WERI-Rb-1 (cell line): Measurements from ENCODE around the gene AJUBA.
"Not testable (repeated sequence)": the region's sequence is repeated elsewhere in the genome, so short reads cannot be mapped to it uniquely, and the experiment has no call there.

ENCODE experiments used
- DNase-seq: peaks from one replicate; pipeline ENCODE4 v3.0.0-alpha.2; 2020
- H3K27ac ChIP-seq: fragments of 250-450 bp; sonication (Bioruptor Pico); 2 replicates; pipeline ENCODE4 v1.5.1; 2020; ENCODE audit warnings: mild to moderate bottlenecking, moderate library complexity
- H3K27me3 ChIP-seq: fragments of 250-450 bp; sonication (Bioruptor Pico); 2 replicates; pipeline ENCODE4 v1.5.1; 2021; ENCODE audit warnings: mild to moderate bottlenecking, low read depth, moderate library complexity; ENCODE audit not compliant: insufficient read depth, severe bottlenecking
- H3K36me3 ChIP-seq: fragments of 250-450 bp; sonication (Bioruptor Pico); 2 replicates; pipeline ENCODE4 v1.5.1; 2020; ENCODE audit warnings: mild to moderate bottlenecking, moderate library complexity
- H3K4me3 ChIP-seq: 2 replicates; pipeline ENCODE4 v1.5.1; 2011; ENCODE audit warnings: low read depth, mild to moderate bottlenecking, control low read depth, low read length
- H3K9me3 ChIP-seq: fragments of 250-450 bp; sonication (Bioruptor Pico); 2 replicates; pipeline ENCODE4 v1.5.1; 2021; ENCODE audit warnings: mild to moderate bottlenecking, moderate library complexity; ENCODE audit not compliant: severe bottlenecking
- TF ChIP-seq, protein P1 (sequence below): IDR thresholded peaks from 2 replicates; pipeline ENCODE4 v1.5.1; 2011; ENCODE audit warnings: low read depth, mild to moderate bottlenecking, control low read depth, inconsistent platforms, low read length

The AJUBA gene

DNA sequence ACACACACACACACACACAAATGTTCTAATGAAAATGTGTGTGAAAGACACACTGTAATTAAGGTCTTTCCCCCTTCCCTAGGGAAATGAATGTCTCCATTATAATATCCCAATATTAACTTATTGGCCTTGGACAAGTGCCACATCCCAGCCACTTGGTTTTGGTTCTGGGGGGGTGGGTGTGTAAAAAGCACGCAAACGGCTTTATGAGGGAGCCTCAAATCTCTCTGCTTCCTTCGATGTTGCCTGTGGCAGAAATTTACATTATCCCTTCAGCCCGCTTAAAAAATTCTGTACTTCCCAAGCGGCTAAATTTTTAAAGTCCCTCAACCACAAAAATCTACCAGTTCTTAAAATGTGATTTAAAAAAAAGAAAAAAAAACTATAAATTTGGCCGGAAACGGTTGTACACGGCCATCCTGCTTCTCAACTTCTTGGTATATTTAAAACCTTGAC is 27.2 kb upstream of the AJUBA start:
- Histone ChIP-seq H3K36me3 (no peaks in the 10 kb centered on the region), H3K27ac (peak overlapping the region; percentile 89), H3K9me3 (no peaks in the 10 kb centered on the region), H3K4me3 (peak overlapping the region; percentile 58), H3K27me3 (no peaks in the 10 kb centered on the region)
- no peak for DNase-seq
- TF ChIP-seq, protein P1, sequence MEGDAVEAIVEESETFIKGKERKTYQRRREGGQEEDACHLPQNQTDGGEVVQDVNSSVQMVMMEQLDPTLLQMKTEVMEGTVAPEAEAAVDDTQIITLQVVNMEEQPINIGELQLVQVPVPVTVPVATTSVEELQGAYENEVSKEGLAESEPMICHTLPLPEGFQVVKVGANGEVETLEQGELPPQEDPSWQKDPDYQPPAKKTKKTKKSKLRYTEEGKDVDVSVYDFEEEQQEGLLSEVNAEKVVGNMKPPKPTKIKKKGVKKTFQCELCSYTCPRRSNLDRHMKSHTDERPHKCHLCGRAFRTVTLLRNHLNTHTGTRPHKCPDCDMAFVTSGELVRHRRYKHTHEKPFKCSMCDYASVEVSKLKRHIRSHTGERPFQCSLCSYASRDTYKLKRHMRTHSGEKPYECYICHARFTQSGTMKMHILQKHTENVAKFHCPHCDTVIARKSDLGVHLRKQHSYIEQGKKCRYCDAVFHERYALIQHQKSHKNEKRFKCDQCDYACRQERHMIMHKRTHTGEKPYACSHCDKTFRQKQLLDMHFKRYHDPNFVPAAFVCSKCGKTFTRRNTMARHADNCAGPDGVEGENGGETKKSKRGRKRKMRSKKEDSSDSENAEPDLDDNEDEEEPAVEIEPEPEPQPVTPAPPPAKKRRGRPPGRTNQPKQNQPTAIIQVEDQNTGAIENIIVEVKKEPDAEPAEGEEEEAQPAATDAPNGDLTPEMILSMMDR: no peak

DNA sequence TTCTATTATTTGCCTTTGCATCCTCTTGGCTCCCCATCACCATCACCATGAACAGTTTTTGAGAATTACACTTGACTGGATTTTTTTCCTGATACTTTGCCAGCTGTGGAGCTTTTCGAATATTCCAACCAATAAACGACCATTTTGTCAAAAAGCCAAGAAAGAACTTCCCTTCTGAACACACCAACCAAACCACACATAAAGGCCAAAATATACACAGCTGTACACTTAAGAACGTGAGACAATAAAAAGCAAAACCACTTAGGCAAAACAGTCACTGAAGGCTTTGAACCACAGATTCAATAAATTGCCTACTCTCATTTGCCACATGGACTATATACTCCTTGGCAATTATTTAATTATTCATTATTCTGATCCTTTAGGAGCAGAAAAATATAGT is 26.5 kb upstream of the AJUBA start:
- Histone ChIP-seq H3K9me3 (no peaks in the 10 kb centered on the region), H3K27ac (peak overlapping the region; percentile 89), H3K36me3 (no peaks in the 10 kb centered on the region), H3K4me3 (no peak overlapping the region), H3K27me3 (no peaks in the 10 kb centered on the region)
- DNase-seq: no peak
- TF ChIP-seq, protein P1: no peak

DNA sequence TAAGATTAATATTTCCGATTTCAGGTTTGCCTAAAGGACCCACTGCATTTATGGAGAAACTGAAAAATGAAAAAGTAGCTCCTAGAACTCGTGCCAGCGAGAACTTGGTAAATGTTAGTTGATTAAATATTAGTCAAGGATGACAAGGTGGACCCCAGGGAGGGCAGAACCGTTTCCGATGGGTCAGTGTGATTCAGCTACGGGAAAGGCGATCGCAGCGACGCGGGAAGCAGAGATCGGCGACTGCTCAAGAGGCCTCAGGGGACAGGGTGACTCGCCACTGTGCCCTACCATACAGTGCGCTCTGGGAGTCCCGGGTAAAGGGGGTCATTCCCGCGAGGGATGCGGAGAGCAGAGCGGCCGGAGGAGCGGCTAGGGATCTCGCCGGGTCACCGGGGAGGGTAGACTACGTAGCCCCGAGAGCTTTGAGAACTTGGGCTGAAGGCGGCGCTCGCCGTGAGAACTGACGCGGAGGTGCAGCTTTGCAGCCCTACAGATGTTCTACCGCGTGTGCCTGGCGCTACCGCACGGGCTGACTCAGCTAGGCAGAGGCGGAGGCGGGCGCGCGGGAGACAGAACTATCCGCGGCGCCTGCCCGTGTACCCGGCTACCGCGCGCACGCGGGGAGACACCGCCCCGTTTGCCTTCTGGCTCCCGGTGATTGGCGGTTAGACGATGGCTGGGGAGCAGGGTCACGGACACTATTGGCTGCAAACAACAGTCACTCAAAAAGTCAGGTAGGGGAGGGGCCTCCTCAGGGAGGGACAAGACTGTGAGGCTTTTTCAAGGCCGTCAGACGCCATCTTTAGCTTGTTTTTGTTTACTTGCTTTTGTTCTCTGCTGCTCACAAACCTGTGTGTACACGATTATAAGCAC is 24.4 kb upstream of the AJUBA start:
- Histone ChIP-seq H3K27ac (peak overlapping the region; percentile 94), H3K27me3 (no peaks in the 10 kb centered on the region), H3K9me3 (no peaks in the 10 kb centered on the region), H3K4me3 (peak overlapping the region; percentile 54), H3K36me3 (no peaks in the 10 kb centered on the region)
- TF ChIP-seq, protein P1: peak; percentile 50
- DNase-seq: peak; percentile 97

DNA sequence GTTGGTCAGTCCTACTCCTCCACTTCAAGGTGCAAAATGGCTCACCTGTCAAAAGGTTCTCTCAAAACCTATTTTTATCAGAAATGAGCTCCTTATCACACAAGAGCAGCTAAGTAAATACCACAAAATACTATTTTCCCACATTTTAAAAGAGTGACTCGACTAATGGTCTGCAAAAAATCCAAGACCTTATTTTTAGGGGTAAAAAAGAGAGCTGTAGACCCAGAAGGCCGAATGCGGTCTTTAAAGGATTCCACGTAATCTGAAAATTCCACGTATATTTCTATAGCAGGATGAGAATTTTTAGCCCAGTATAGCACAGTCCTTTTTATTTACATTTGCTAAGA is 23.8 kb upstream of the AJUBA start:
- Histone ChIP-seq H3K9me3 (no peaks in the 10 kb centered on the region), H3K27me3 (no peaks in the 10 kb centered on the region), H3K4me3 (peak overlapping the region; percentile 54), H3K36me3 (no peaks in the 10 kb centered on the region), H3K27ac (peak overlapping the region; percentile 94)
- TF ChIP-seq, protein P1: no peak
- DNase-seq: no peak

DNA sequence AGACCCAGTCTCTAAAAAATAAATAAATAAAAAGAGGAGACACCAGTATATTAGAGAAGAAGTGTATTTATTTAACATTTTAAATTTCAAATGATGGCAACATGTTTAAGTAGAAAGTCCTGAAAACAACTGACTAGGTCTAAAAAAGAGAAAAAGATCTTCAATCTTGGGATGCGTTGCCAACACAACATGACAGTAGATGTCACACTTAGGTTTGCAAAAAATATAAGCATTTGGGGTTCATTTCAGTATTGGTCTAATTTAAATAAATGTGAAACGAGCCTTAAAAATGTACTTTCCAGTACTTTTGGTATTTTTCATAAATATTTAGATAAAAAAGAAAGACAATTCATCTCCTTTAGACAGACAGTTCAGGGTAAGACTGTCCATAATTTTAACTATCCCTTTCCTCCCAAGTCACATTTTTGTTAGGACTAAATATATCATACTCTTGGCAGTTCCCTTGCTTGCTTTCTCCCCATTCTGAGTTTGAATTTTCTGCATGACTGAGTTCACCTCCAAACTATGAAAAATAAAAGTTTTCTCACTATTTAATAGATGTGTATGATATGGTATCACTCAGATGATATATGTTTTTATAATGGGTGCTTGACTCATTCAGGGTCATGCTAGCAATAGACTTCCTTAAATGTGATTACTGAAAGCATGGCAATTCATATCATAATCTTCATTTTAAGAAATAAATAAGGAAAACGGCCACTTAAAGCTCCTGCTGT is 23.3 kb upstream of the AJUBA start:
- no peak for DNase-seq
- no peaks in the 10 kb centered on the region for H3K27me3 ChIP-seq
- TF ChIP-seq, protein P1: no peak
- H3K9me3 ChIP-seq: no peaks in the 10 kb centered on the region
- peak overlapping the region; percentile 94 for H3K27ac ChIP-seq
- no peak overlapping the region; the same call in 1 of the 2 replicates for H3K4me3 ChIP-seq
- H3K36me3 ChIP-seq: no peaks in the 10 kb centered on the region

DNA sequence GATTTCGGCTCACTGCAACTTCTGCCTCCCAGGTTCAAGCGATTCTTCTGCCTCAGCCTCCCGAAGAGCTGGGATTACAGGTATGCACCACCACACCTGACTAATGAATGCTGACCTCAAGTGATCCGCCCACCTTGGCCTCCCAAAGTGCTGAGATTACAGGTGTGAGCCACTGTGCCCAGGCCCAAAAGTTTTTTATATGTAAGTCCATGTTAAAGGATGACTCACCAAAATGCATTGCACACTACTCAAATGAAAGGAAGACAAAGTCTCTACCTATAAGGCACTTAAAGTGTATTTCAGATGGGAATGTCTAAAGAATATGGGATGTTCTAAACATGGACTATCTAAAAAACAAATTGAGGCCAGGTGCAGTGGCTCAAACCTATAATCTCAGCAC is 21.9 kb upstream of the AJUBA start:
- not testable (repeated sequence) for H3K9me3 ChIP-seq

More for the DNA sequence above, 21.9 kb upstream of the AJUBA start:
- not testable (repeated sequence) for H3K36me3 ChIP-seq, H3K27ac ChIP-seq, H3K27me3 ChIP-seq, H3K4me3 ChIP-seq, DNase-seq
